Gastrocnemius medialis (tissue), 4 donors: ENCODE results near the gene CHRM2. TPM values are rescaled to one million over a fixed set of nuclear protein-coding genes. Genes with fewer than 3 reads are reported as not detected.

Experiments
- ATAC-seq, 2 donors: fragments of 150-250 bp; one replicate each; pipeline ENCODE4 v1.9.1; 2016
- DNase-seq, 2 donors: peaks; one replicate each; pipeline ENCODE4 v3.0.0-alpha.2; 2019
- H3K27ac ChIP-seq, 4 donors: fragments of 200-600 bp; sonication (generic); 1 replicate in 1 of 4; 2 replicates in 3 of 4; pipeline ENCODE4 v1.5.1; 2016 to 2018; ENCODE audit warnings: mild to moderate bottlenecking in 2 of 4, moderate library complexity in 1 of 4
- H3K27me3 ChIP-seq, 3 donors: fragments of 200-600 bp; sonication (generic) in 2 of 3; 1 replicate in 1 of 3; 2 replicates in 2 of 3; pipeline versions ENCODE4 v1.5.1 to v1.6.0; 2016 to 2019; ENCODE audit warnings: mild to moderate bottlenecking in 1 of 3, moderate library complexity in 1 of 3
- H3K36me3 ChIP-seq, 2 donors: fragments of 200-600 bp; sonication (generic) in 1 of 2; one replicate each; pipeline ENCODE4 v1.5.1; 2017 to 2018
- H3K4me1 ChIP-seq, 2 donors: fragments of 200-600 bp; sonication (generic) in 1 of 2; one replicate each; pipeline ENCODE4 v1.5.1; 2016 to 2017; ENCODE audit warnings: mild to moderate bottlenecking in 2 of 2
- H3K4me3 ChIP-seq, 4 donors: fragments of 200-600 bp; sonication (generic) in 3 of 4; 1 replicate in 1 of 4; 2 replicates in 3 of 4; pipeline ENCODE4 v1.5.1; 2016 to 2019; ENCODE audit warnings: mild to moderate bottlenecking in 2 of 4
- H3K9me3 ChIP-seq, 3 donors: fragments of 200-600 bp; sonication (generic) in 2 of 3; 1 replicate in 1 of 3; 2 replicates in 2 of 3; pipeline ENCODE4 v1.5.1; 2016 to 2019
- POLR2A ChIP-seq, 2 donors: fragments of 450-650 bp; IDR thresholded peaks; one replicate each; pipeline ENCODE4 v1.6.1; 2017; ENCODE audit warnings: antibody characterized with exemption in 2 of 2, mild to moderate bottlenecking in 2 of 2, moderate library complexity in 2 of 2
- in situ Hi-C, 4 donors: fragments of 200-750 bp; cut with MboI; loops; one replicate each; pipeline versions ENCODE4 v1.15.0 to v1.8.0; 2017; ENCODE audit warnings: low sequenced_read_pairs in 4 of 4
- intact Hi-C: fragments of 100-400 bp; cut with DNase I; formaldehyde crosslinking; loops from one replicate; pipeline ENCODE4 v1.15.1; 2023; ENCODE audit warnings: low total_unique reads
- total RNA-seq, 4 donors: library from RNA; depleted of rRNA; stranded (reverse); fragments of >200 nt; gene quantifications; one replicate each; pipeline versions ENCODE4 v1.1.0 to v1.2.3, GENCODE V29; 2016
- TF ChIP-seq, protein P1 (sequence below), 5 experiments: fragments of 450-650 bp in 3 of 5; fragments of 200-600 bp in 2 of 5; sonication (generic) in 2 of 5; IDR thresholded peaks in 4 of 5; conservative IDR thresholded peaks in 1 of 5; 1 replicate in 4 of 5; 2 replicates in 1 of 5; pipeline ENCODE4 v1.5.1; 2016 to 2019; ENCODE audit warnings: antibody characterized with exemption in 5 of 5, mild to moderate bottlenecking in 3 of 5, moderate library complexity in 3 of 5

CHRM2 gene
- total RNA-seq, 4 donors from 2014 or later: not detected

DNA sequence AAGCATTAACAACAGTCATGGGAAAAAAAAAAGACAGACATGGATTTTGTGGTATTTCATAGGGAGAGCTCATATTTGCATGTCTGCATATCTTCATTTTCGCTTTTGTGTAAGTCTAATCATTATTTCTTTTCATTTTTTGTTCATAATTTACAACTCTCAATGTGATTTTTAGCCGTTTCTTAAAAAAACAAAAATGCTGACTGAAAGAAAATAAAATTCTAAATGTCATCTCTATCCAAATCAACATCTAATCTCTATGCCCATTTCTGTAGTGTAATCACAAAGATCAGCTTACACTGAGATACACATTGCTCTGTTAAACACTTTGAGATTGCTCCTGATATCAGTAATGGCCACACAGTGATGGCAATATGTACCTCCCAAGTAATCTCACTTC, 29.2 kb downstream of the CHRM2 start:
- no peak for DNase-seq
- TF ChIP-seq, protein P1, sequence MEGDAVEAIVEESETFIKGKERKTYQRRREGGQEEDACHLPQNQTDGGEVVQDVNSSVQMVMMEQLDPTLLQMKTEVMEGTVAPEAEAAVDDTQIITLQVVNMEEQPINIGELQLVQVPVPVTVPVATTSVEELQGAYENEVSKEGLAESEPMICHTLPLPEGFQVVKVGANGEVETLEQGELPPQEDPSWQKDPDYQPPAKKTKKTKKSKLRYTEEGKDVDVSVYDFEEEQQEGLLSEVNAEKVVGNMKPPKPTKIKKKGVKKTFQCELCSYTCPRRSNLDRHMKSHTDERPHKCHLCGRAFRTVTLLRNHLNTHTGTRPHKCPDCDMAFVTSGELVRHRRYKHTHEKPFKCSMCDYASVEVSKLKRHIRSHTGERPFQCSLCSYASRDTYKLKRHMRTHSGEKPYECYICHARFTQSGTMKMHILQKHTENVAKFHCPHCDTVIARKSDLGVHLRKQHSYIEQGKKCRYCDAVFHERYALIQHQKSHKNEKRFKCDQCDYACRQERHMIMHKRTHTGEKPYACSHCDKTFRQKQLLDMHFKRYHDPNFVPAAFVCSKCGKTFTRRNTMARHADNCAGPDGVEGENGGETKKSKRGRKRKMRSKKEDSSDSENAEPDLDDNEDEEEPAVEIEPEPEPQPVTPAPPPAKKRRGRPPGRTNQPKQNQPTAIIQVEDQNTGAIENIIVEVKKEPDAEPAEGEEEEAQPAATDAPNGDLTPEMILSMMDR (IDR thresholded peaks at IDR 0.05 in 4 of 5, conservative IDR thresholded peaks at IDR 0.05 in 1 of 5): no peak
- TF ChIP-seq POLR2A (IDR thresholded peaks at IDR 0.05): no peak
- ATAC-seq: no peak
- Histone ChIP-seq H3K36me3 (no peaks in the 10 kb centered on the region), H3K27me3 (no peaks in the 10 kb centered on the region), H3K9me3 (no peaks in the 10 kb centered on the region), H3K4me1 (no peaks in the 10 kb centered on the region), H3K27ac (no peak overlapping the region), H3K4me3 (no peak overlapping the region)
- intact Hi-C loops (no loop called here), in situ Hi-C loops (no loop called here)

DNA sequence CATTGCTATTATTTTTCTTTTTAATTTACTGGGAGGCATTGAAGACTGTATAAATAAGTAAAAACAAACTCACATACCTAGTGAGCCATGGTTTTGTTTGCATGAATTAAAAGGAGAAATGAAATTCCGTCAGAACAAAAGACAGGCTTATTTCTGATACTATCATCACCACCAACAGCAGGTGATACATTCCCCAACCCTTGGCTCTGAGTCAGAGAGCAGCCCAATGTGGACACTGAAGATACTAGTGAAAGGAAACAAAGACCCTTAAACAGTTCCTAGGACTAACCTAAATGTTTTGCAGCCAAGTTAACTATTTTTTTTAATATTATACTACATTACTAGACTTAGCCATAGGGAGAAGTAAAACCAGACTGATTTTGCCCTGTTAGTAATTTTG, 31.6 kb downstream of the CHRM2 start:
- H3K27ac ChIP-seq: no peak overlapping the region
- no peak overlapping the region for H3K4me3 ChIP-seq
- H3K9me3 ChIP-seq: no peaks in the 10 kb centered on the region
- no peak for TF ChIP-seq POLR2A (IDR thresholded peaks at IDR 0.05)
- TF ChIP-seq, protein P1 (IDR thresholded peaks at IDR 0.05 in 4 of 5, conservative IDR thresholded peaks at IDR 0.05 in 1 of 5): no peak
- in situ Hi-C loops (no loop called here), intact Hi-C loops (no loop called here)
- no peaks in the 10 kb centered on the region for H3K27me3 ChIP-seq
- ATAC-seq: no peak
- no peaks in the 10 kb centered on the region for H3K36me3 ChIP-seq
- no peaks in the 10 kb centered on the region for H3K4me1 ChIP-seq
- no peak for DNase-seq

DNA sequence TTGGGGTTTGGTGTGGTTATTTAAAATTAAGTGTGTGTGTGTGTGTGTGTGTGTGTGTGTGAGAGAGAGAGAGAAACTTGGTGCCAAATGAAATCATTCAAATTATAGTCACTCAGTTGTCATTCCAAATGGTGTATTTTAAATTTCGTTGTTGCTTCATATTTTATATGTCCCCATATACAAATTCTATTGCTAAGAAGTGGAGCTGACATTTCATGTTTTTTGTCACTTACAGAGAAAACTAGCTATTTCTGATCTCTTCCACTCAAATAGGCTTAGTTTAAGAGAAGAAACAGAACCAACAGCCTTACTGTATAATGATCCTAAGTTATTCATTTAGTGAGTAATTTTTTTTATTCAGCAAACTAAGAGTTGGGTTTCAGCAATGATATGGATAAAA, 42.3 kb downstream of the CHRM2 start:
- H3K4me1 ChIP-seq: no peaks in the 10 kb centered on the region
- intact Hi-C loops: no loop called here
- no peaks in the 10 kb centered on the region for H3K9me3 ChIP-seq
- no peak overlapping the region for H3K27ac ChIP-seq
- ATAC-seq (no peak), DNase-seq (no peak)
- no peak overlapping the region for H3K4me3 ChIP-seq
- in situ Hi-C loops: no loop called here
- H3K36me3 ChIP-seq: no peaks in the 10 kb centered on the region
- no peak for TF ChIP-seq POLR2A (IDR thresholded peaks at IDR 0.05)
- TF ChIP-seq, protein P1 (IDR thresholded peaks at IDR 0.05 in 4 of 5, conservative IDR thresholded peaks at IDR 0.05 in 1 of 5): no peak
- H3K27me3 ChIP-seq: no peaks in the 10 kb centered on the region

DNA sequence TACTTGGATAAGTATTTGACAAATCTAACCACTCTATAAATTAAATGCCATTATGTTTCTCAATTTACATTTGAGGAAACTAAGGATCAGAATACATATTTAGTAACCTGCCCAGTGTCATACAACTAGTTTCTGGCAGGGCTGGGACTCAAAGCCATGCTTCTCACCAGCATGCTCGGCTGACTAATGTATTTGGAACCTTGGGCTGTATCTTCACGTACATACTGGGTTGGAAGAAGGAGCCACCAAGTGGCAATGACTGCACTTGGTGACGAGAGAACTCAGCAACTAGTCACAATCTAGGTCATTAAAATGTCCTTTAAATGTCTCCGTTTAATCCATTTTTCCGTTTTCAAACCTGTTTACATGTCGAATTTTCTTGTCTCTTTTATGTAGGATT, 42.9 kb downstream of the CHRM2 start:
- no peaks in the 10 kb centered on the region for H3K9me3 ChIP-seq
- no peak for ATAC-seq
- H3K27ac ChIP-seq: no peak overlapping the region
- H3K4me3 ChIP-seq: no peak overlapping the region
- H3K4me1 ChIP-seq: no peaks in the 10 kb centered on the region
- H3K36me3 ChIP-seq: no peaks in the 10 kb centered on the region
- TF ChIP-seq, protein P1 (IDR thresholded peaks at IDR 0.05 in 4 of 5, conservative IDR thresholded peaks at IDR 0.05 in 1 of 5): no peak
- no peak for TF ChIP-seq POLR2A (IDR thresholded peaks at IDR 0.05)
- intact Hi-C loops: no loop called here
- no peaks in the 10 kb centered on the region for H3K27me3 ChIP-seq
- in situ Hi-C loops: no loop called here
- DNase-seq: no peak

DNA sequence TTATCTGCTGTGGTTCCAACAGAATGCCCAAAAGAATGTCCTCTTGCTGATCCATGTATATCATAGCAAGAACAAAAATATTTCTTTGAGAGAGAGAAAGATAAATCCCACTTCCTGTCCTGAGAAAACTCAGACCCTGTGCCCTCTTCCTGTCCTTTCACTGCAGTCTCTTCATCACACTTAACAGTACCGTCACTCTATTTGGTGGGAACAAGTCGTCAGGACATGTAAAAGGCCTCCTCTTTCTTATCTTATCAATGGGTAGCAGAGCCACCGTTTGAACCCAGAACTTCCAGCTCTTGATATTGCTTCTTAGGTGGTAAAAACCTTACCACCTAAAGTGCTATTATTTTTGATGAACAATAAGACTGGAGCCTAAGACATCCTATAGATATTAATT, 43.9 kb downstream of the CHRM2 start:
- Histone ChIP-seq H3K4me1 (no peaks in the 10 kb centered on the region), H3K36me3 (no peaks in the 10 kb centered on the region), H3K4me3 (no peak overlapping the region), H3K27me3 (no peaks in the 10 kb centered on the region), H3K9me3 (no peaks in the 10 kb centered on the region), H3K27ac (no peak overlapping the region)
- ATAC-seq (no peak), DNase-seq (no peak)
- intact Hi-C loops (no loop called here), in situ Hi-C loops (no loop called here)
- TF ChIP-seq, protein P1 (IDR thresholded peaks at IDR 0.05 in 4 of 5, conservative IDR thresholded peaks at IDR 0.05 in 1 of 5): no peak
- TF ChIP-seq POLR2A (IDR thresholded peaks at IDR 0.05): no peak
